HG03060 (cell line): ENCODE data around the gene SHROOM3.

ENCODE experiments used
- ATAC-seq: cut with Tn5 transposase; IDR thresholded peaks from one replicate; pipeline ENCODE4 v1.9.1; 2021; ENCODE audit warnings: low read depth, moderate number of reproducible peaks; ENCODE audit not compliant: unreplicated experiment

The SHROOM3 gene

DNA sequence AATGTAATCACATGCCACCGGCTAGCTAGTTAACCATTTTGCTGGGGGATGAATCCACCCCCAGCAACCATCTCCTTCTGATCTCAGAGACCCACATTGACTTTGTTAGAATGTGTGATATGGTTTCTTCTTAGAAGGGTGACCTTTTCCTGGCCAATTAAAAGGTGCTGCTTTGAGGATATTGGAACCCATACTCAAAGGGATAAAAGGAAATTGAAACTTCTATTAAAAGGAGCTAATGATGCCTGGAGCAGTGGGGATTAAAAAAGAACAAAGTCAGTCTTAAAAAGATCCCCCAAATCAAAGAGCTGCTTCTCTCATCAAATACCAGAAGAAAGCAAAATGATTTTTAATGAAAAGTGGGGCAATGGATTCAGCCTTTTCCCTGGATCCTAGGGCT, 214.1 kb downstream of the SHROOM3 start:
- no peak for ATAC-seq

DNA sequence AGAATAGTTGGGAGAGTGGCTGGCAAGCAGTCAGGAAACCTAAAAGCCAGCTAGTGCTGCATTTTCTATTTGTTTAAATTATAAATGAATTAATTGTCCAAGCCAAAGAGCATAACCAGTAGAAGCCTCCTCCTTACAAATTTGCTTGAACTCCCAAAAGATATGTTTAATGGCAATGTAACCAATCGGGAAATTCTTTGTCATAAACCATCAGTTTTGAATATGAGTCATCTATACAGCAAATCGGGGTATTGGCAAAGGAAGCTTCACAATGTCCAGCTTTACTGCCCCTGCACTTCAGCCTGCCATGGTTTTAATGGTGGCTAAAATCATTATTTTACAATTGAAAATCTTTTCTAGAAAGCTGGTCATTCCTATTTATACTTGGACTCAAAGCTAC, 216.6 kb downstream of the SHROOM3 start:
- ATAC-seq: no peak

DNA sequence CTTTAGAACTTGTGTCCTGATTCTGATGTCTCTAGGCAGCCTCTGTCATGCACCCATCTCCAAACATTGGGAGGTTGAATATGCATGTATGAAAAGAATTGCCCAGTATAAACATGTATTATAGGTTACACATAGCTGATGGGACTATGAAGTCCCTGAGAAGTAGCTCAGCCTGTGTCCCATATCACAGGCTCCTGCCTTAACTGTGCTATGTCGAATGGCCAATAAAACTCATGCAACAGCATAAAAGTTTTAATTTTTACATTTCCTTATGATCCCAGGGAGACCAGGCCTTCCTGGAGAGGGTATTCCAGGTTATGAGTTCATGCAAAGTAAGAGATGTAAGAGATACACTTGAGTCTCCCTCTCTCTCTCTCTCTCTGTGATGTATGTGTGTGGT, 217.4 kb downstream of the SHROOM3 start:
- ATAC-seq: no peak

DNA sequence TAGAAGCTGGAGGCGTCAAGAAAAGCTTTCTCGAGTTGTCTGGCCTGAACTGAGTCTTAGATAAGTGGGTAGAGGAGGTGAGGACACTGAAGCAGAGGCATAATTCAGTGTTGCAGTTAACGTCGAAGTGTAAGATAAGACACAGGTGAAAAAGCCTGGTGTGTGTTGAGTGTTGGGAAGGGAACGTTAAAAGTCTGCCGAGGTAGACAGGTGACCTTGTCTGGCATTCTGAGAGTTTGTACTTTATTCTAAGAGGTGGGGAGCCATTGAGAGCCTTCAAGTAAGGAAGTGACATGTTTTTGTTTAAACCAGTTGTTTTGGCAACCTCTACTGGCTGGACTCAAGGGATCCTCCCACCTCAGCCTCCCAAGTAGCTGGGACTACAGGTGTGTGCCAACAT, 219.1 kb downstream of the SHROOM3 start:
- no peak for ATAC-seq

DNA sequence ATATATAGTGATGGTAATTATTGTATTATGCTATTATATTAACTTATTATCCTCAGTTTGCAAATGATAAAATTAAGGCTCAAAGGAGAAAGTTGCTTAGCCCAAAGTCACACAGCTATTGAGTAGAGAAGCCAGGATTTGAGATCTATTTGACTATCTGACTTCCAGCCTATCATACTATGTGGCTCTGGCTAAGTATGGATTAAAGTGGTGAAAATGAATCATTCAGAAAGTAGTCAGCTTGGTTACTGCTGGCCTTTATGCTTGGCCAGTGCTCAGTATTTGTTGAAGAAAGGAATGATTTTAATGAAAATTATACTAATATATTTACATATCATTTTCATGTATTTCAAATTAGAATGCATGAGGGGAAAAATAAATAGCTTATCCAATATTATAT, 219.8 kb downstream of the SHROOM3 start:
- no peak for ATAC-seq

DNA sequence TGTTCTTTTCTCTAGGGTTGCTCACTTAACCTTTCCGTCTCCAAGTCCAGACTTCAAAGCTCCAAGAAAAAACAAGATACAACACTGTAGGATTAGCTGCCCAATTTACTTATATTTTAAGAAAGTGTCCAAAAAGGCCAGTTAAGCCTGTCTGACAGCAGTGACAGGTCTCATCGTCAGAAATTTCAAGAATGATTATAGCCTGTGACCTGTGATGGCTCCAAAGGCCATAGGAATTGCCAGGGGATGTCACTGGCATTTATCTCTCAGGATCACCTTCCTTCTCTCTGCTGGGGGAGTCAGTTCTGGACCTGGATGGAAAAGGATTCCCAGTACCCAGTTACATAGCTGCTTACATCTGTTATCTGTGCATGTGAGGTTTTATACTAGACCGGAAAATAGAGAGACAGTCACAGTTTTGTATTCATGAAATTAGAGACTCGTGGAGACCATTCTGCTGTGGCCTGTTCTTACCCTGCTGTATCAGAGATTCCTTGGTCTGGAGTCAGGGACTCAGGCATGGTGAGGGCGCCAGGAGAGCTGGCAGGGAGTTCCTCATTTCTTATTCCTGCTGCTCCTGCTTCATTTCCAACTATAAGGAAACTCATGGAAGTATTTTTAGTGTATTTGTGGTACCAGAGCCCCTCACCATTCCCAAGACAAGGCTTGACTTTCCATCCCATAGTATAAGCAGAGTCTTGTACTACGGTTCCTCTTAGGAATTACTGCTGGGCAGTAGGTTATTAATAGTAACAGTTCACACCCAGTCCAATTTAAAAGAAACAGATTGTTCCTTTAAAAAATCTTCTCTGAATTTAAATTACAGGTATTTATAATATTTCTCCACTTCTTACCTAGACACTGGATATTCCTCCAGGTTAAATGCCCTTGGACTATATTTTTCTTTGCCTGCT, 220.8 kb downstream of the SHROOM3 start:
- no peak for ATAC-seq

DNA sequence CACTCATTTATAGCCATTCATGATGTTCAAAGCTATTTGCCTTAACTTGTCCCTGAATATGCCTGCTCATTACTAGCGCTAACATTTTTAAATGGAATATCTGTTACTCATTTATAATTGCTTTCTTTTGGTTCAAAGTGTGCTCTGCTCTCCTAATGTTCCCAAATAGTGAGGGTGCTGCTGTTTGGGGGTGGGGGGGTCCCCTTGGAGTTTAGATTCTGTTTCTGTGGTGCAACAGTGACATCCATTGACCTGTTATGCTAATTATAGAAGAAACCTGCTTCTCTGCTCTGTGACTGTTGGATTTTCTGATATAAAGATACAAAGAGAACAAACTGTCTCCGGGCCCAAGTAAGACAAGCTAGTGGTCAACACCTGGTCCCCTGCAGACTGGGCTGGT, 222.4 kb downstream of the SHROOM3 start:
- no peak for ATAC-seq

DNA sequence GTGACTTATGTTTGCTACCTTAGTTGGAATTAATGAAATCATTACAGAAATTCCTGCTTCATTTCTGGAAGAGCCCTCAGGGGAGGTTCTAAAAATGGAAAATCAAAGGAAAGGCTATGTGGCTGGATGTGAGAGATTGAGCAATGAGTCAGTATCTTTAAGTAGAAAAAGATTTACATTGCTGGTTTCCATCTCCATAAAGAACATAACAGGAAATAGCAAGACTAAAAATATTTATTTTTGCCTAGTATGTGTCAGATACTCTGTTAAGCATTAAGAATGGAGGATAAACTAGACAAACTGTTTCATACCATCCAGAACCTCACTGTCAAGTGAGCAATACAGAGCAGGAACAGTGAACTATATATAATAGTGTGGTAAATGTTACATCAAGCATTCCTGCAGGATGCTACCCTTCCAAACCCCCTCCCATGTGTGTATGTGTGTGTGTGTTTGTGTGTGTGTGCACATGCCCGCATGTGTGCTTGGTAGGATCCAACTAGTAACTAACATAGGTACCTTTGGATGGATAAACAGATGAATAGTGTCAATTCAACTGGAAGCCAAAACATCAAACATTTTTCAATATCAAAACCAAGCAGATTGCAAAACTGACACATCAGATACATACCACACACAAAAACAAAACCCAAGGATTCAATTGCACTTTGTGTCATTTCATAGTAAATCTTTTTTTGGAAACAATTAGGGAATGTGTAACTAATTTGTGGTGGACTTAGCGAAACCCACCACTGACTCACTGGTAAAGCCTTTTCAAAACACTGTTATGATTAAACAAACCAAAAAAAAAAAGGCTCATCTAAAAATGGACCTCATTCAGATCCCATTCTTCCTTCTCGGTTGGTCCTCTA, 223.4 kb downstream of the SHROOM3 start:
- ATAC-seq: no peak

DNA sequence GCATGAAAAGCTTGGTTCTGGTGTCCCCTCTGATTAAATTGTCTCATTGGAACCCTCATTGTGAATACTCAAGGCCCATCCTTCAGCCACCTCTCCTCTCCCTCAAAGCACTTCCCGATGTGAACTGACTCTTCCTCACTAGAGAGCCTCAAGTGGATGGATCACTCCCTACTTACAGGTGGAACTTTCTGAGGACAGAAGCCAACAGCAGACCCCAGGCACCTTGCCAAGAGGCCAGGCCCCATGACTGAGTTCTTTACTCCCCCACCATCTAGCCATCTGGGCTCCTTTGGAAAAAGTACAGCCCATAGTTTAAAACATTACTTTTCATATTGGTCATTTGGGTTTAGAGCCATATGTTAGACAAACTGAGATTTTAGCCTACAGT, 224.1 kb downstream of the SHROOM3 start:
- ATAC-seq: no peak

DNA sequence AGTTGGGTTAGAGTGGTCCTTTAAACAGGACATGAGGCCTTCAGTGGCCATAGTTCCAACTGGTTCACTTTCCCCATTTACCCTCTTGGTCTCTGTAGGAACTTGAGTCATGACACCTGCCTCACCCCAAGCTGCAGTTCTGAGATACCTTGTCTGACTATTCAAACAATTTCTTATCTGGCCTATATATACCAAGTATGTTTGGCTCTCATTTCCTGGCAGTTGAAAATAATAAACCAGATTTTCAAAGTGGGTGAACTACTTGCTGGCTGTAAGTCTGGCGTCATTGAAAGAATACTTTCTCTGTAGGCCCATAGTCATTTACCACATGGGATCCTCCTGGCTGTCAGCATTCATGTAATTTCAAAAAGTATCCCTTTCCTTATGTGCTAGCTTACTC, 228.8 kb downstream of the SHROOM3 start:
- ATAC-seq: no peak

DNA sequence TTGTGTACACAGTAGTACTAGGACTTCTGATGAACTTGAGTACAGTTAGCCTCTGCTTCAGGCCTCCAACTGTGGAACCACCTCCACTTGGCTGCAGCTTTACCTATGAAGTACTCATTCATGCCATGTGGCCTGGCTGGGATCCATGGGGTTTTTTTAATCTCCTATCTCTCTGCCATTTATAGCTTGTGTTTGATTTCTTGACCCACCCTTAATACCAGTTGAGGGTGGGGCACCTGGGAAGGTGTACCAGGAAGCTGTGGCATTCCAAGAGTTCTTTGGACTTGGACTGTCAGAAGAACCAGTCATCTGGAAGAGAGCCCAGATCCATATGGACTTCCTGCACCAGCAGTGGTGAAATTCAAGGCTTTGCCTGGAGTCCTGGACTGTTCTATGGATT, 230.1 kb downstream of the SHROOM3 start:
- ATAC-seq: no peak

DNA sequence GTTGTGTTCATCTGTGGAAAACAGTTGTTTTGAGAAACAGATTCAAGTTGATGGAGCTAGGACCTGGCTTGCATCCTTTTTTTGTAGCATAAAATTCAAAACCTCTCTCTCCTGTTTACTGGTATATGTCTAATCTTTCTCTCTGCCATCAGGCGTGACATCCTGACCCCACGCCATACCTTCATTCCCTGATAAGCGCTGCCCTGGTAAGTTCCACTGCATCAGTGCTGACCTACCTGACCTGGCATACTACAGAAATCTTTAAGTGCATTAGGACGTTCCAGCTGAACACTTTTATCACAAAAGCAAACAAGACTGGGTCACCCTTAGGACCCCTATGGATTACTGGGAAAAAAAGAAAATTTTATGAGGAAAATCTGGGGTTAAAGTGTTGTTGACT, 230.7 kb downstream of the SHROOM3 start:
- no peak for ATAC-seq

DNA sequence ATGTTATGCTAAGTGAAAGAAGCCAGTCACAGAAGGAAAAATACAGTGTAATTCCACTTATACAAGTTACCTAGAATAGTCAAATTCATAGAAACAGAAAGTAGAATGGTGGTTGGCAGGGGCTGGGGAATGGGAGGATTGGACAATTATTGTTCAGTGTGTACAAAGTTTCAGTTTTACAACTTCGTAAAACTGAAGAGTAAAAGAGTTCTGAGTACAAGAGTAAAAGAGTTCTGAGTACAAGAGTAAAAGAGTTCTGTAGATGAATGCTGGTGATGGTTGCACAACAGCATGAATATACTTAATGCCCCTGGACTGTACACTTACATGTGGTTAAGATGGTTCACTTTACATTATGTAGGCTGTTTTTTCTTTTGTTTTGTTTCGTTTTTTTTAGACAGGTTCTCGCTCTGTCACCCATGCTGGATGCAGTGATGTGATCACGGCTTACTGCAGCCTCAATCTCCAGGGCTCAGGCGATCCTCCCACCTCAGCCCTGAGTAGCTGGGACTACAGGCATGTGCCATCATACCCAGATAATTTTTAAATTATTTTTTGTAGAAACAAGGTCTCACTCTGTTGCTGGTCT, 232.0 kb downstream of the SHROOM3 start:
- ATAC-seq: no peak

DNA sequence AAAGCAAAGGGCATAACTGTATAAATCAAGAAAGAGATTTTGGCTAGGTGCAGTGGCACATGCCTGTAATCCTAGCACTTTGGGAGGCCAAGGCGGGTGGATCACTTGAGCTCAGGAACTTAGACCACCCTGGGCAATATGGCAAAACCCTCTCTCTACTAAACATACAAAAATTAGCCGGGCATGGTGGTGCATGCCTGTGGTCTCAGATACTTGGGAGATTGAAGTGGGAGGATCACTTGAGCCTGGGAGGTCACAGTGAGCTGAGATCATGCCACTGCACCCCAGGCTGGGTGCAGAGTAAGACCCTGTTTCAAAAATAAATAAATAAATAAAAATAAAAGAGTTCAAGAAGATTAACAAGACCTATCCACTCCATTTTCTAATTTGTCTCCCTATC, 235.6 kb downstream of the SHROOM3 start:
- ATAC-seq: no peak

DNA sequence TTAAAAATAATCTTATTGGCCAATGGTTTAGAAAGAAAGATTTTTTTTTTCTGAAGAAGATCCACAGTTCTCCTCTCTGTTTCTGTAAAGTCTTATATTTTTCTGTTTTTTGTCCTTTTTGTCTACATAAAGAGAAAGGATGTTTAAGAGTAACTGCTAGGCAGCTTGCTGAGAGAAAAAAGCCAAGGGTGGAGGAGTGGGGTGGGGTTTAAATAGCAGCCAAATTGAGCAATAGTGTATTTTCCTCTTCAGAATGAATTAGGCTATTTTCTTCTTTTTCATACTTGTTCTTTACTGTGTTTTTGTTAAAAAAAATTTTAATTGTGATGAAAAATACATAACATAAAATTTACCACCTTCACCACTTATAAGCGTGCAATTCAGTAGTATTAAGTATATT, 238.3 kb downstream of the SHROOM3 start:
- no peak for ATAC-seq

DNA sequence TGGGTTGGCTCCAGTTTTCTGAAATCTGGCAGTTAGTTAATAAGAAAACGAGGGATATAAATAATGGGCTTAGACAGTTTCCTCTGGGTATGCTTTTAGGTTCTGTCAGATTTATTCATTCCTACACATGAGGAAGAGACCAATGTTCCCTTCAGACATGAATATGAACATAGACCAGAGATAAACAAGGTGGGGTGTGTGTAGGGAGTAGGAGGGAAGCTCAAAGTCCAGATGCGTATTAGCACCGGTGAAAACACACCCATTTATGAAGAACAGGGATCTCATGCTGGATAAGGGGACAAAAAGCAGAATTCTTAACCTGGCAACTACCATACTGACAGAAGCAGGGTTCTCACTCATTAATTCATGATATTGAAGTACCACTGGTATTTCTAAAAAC, 240.0 kb downstream of the SHROOM3 start:
- ATAC-seq: no peak

DNA sequence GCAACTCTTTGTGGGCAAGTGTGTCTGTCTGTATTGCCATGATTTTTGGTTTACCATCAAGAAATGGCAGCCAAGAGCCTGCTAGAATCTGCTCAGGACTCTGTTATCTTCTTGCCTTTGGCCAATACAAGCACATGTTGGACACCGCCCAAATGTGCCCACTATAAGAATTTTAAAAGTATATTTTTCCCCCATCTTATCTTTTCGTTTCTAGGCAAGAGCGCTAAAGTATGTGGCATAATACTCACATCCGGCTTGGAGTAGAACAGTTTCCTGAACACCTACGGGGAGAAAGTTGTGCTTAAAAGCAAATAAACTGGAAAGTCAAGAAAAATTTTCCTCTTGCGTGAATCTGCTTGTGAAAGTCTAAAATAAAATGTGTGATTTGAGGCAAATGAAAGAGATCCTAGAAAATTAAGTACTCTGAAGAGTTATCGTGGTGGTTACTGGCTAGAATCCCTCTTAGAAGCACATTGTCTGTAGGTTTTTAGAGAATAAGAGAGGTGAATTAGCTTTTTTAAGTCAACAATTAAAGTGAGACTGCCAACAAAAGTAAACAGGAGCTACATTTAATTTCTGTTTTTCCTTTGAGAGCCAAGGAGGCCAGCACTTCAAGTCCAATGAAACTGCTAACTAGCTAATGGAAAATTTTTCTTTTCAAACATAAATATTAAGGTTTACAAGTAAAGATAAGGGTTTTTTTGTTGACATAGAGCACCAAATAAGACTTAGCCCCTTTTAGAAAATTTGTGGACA, 242.7 kb downstream of the SHROOM3 start:
- no peak for ATAC-seq

DNA sequence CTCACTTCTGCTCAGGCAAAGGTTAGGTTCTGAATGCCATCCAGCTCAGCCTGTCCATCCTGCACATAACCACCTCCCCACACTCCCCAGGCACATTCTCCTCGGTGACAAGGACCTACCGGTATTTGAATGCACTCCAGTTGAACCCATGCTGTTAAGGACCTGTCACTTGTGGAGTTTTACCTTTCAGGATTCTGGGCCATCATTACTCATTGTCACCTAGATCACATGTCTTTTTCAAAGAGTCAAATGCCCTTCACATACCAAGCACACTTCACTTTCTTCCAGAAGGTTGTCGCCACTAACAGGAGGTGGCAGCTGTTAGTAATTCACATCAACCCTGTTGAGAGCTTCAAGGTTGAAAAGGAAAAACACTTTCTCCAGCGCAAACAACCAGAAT, 244.7 kb downstream of the SHROOM3 start:
- ATAC-seq: no peak

DNA sequence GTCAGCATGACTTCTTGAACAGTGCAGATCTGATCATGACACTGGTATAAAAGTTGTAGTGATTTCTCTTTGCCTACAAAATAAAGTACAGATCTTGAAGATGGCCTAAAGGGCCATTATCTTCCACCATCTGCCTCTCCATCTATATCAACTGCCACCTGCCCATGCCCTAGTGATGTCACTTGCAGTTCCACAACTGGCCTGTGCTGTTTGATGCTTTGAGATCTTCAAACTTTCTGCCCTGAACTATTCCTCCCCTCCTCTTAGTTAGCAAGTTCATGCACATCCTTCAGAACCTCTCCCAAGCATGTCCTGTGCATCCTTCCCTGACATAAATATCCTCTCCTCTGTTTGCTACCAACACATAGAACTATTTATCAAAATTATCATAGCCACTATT, 245.9 kb downstream of the SHROOM3 start:
- no peak for ATAC-seq

DNA sequence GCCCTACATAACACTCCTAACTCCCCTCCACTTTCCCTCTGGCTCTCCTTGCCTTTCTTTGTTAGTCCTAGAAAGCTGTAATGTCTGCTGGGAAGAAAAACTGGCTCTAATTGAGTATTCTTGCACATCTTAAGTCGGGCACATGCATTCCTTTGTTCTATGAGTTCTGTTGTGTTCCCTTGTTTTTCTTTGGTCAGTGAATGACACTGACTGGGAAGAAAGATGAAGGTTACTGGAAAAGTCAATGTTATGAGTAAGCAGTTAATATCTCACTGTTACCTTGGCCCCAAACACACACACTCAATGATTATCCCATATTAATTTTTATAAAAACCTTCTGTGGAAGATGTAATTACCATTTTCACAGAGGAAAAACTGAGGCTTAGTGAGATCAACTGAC, 247.0 kb downstream of the SHROOM3 start:
- no peak for ATAC-seq

DNA sequence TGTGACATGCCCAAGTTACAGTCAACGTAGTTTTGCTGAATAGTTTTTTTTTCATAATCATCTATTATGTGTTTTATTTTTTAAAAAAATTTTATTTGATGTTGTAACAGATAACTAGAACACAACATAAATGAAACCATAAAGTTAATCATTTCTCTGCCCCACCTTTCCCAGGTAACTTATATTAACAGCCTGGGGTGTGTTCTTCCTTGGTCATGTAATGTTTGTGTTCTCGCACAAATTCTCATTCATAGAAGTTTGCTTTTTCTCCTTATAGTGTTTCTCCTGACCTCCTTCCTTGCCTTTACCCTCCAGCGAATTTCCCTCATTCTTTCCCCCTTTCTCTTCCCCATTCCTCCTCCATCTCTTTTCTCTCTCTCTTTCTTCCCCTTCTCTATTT, 248.1 kb downstream of the SHROOM3 start:
- no peak for ATAC-seq
